HG02588 (cell line): ENCODE data around the gene MFRP.

Source experiments
- ATAC-seq: cut with Tn5 transposase; IDR thresholded peaks from one replicate; pipeline ENCODE4 v1.9.1; 2021; ENCODE audit warnings: mild to moderate bottlenecking, moderate library complexity; ENCODE audit not compliant: unreplicated experiment

The MFRP gene

GRCh38 chr11:119338965-119339588 is 7.4 kb downstream of the MFRP start:
- no peak for ATAC-seq

- no peak for ATAC-seq
These were observed 8.1 kb downstream of the MFRP start for GRCh38 chr11:119338318-119338890.

- ATAC-seq: no peak
These were observed 8.8 kb downstream of the MFRP start for GRCh38 chr11:119337581-119338317.

DNA sequence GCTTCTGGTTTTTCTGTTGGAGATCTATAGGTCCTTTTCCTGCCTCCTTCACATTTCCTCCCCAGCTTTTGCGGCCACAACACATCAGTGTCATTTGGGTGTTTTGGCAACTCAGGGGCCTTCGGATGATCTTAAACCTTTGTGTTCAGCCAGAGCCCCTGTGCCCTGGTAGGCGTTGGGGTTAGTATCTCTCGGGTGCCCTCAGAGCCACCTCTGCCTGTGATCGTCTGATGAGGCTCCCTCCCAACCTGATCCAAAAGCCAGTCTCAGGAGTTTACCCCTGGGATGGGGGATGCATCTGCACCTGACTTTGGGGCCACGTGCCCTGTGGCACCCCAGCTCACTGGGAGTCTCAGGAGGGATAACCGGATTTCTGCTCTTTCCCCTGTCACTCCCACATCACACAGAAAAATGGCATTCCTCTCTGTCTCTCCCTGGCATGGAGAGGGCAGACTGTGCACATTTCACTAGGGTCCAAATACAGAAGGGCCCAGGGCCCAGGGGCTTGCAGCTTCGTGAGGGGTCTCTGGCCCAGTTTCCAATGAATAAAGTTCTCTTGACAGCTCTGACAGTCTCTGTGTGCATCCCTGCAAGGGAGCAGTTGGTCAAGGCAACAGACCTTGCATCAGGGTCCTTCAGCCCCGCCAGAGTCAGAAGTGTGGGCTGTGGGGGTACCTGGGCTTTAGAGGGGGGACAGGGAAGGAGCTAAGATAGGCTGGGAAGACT is 9.6 kb downstream of the MFRP start:
- no peak for ATAC-seq

GRCh38 chr11:119335655-119336543 is 10.6 kb downstream of the MFRP start:
- ATAC-seq: no peak

DNA sequence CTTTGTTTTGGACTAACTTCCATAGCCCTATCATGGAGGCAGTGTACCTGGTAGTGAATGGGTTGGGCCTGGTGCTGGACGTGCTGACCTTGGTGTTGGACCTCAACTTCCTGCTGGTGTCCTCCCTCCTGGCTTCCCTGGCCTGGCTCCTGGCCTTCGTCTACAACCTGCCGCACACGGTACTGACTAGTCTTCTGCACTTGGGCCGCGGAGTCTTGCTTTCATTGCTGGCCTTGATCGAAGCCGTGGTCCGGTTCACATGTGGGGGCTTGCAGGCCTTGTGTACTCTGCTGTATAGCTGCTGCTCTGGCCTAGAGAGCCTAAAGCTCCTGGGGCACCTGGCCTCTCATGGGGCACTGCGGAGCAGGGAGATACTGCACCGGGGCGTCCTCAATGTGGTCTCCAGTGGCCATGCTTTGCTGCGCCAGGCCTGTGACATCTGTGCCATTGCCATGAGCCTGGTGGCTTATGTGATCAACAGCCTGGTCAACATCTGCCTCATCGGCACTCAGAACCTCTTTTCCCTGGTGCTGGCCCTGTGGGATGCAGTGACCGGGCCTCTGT is 11.3 kb downstream of the MFRP start:
- no peak for ATAC-seq

DNA sequence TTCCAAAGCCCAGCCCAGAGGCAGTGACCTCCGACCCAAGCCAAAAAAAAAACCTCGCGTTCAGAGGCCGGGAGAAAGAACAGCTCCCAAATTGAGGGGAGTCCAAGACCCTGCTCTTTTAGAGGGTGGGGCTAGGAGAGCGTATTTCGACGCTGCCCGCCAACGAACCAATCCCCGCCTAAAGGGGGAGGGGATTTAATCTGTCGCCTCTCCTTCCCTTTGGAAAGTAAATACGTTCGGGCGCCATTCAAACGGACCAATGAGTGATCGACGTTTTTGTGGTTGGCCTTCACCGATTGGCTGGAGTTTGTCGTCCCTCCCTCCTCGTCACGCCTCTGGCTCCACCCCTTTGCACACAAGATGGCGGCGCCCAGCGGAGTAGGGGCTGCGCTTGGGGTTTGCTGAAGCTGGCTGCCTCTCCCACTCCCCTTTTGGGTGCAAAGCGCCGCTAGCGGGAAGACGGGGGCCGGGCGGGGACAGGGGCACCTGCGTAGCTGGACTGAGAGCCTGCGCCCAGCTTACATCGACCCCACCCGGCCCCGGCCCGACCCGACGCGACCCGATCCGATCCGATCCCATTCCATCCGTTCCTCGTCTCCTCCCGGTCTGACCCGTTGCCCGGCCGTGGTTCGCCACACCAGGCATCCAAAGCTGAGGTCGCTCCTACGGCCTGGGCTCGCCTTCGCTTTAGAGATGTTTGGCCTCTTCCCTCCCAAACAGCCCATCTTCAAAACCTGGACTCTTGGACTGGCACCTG is 12.2 kb downstream of the MFRP start, which contains the start of gene RNF26:
Gene RNF26, plus strand, starts transcription at position 354 of the 757 bp plus-strand sequence. CDS start 596 bp downstream, outside the sequence.
- peak; percentile 89 for ATAC-seq

- no peak for ATAC-seq
These were observed 14.3 kb downstream of the MFRP start for GRCh38 chr11:119332111-119332765.

GRCh38 chr11:119330237-119330636 is 16.3 kb downstream of the MFRP start:
- no peak for ATAC-seq

- ATAC-seq: no peak
These were observed 17.2 kb downstream of the MFRP start for GRCh38 chr11:119329320-119329719.

- no peak for ATAC-seq
These were observed 22.3 kb downstream of the MFRP start for GRCh38 chr11:119324189-119324588.

DNA sequence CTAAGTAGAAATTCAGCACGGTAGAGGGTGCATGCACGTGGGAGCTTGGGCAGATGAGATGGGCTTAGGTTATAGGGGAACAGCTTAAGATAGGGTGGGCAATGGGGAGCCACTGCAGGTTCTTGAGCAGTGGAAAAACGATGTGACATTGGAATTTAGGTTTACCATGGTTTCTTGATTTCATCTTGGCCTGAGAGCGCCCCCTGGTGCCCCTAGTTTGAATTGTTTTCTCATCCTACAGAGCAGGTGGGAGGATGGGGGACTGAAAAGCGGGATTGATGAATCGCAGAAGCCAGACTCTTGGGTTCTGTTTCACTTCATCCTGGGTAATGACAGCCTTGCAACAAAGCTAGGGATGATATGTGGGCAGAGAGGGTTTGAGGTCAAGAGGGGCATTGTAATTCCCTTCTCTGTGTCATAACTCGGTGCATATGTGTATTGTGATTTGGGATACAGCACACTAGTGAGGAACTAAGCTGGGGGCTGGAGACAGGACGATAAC is 22.9 kb downstream of the MFRP start:
- ATAC-seq: no peak

DNA sequence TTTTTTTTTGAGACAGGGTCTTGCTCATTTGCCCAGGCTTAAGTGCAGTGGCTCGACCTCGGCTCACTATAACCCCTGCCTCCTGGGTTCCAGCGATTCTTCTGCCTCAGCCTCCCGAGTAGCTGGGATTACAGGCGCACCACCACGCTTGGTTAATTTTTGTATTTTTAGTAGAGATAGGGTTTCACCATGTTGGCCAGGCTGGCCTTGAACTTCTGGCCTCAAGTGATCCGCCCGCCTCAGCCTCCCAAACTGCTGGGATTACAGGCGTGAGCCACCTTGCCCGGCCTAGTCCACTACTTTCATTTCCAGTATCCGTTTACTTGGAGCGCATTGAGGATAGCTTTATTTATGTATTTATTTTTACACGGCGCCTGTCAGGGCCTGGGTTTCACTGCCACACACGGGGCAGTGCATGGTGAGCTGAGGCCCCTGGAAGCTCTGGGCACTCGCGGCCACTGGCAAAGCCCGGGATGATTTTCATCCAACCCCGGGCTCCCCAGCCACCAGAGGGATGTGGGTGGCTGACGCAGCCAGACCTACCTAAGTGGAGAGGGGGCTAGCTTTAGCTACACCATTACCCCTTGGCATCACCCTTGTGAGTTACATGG is 23.5 kb downstream of the MFRP start:
- ATAC-seq: no peak

DNA sequence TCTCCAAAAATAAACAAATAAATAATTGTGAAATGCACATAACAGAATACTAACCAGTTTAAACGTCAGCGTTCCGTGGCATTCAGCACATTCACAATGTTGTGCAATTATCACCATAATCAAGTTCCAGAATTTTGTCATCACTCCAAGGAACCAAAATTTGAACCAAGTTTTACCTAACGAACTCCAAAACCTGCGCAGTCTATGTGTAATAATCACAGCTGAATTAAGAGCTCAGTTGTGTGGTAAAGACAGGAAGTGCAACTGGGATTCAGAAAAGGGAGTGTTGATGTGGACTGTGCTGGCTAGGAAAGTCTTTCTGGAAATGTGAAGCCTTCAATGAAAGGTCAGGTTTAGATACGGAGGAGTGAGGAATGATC is 24.2 kb downstream of the MFRP start:
- ATAC-seq: no peak

GRCh38 chr11:119320776-119321524 is 25.6 kb downstream of the MFRP start:
- peak; percentile 33 for ATAC-seq

DNA sequence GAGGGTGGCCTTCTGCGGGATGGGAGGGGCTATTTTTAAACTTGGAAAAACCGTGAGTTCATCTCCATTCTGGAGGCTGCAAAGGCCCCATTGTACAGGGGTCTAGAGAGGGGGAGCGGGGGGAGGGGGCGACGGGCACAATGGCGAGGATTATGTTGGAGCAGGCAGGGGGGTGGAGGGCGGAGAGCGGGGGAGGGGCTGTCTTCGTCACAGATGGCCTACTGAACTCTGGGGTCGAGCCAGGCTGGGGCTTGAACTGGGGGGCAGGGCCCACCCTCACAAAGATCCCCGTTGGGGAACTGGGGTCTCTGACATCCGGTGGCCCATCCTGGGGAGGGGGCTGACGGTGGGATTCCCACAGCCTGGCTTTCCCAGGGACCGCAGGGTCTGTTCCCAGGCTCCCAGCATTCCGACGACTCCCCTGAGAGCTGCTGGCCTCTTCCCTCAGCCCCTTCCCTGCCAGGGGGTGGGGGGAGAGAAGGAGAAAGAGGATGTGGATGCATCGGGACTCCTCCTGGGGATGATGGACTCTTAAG is 26.2 kb downstream of the MFRP start:
- ATAC-seq: no peak

DNA sequence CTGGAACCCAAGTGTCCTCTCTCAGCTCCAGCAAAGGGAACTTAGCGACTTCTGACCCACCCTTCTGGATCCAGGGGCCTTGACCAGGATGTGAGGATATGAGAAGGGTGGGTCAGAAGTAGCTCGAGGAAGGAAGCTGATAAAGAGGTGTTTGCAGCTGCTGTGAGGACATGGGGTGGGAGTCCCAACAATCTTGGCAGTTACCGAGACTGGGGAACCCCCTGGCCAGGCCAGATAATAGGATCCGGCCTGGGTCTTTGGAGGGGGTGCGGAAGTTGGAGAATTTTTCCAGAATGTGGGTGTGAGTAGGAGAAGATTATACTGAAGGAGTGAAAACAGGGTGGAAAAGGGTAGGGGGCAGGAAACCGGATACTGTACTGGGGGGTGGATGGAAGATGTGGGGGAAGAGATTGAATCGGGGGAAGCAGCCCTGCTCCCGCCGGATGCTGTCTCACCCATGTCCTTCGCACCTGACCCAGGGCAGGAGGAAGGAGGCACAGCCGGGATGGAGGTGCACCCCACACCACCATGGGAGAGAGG is 26.7 kb downstream of the MFRP start:
- ATAC-seq: no peak
